Measurements from ENCODE around the gene OR6K3.

The OR6K3 gene

DNA sequence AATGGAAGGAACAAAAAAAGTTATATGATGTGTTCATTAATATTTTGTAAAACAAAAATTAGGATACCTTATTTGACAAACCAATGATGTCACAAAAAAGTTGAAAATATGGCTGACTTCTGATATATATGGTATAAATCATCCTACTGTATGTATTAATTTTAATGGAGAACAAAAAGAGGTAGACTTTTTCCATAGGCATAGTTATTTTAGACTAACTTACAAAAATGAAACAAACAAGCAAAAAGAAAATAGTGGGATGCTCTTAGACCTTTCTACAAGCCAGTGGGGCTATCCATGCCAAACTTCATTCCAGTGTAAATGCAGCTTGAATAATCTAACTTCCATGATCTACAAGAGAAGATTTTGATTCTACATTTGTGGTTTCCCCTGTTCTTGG lies 33.5 kb downstream of the OR6K3 start:
- DNase-seq (ENCODE audit: low read depth): no peak

DNA sequence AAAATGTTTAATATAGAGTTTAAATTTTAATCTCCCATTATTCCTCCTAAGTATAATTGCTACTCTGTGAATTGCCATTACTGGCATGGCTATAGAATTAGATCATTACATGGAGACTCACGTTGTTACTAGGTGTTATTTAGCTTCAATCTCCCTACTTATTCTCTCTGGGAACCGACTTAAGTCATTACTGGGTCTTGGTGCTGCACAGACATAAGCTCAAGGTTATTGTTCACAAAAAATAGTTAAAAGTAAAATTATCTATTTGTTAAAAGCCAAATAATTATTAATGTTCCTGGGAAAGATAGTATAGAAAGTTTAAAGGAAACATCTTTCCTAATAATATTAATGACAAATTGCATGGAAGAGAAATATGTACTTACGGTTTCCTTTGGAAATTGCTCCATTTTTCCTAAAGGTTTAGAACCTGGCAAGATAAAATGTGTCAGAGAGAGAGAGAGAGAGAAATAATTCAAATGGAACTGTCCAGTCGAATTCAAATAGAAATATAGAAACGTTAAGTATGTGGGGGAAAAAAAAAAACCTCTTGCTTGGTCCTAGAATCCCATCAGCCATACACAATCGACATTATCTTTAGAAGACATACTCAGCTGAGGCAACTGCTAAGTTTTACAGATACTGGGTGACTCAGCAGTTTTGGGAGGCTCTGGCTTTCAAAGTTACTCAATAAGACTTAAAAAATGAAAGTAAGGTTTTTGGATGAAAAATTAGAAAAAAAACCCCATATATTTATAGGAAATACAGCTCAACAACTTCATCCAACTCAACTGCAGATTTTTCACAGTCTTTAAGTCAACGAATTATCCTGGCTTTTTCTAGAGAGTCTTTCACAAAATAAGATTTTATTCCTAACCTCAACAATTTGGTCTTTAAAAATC lies 34.2 kb downstream of the OR6K3 start, which contains the start of gene SPTA1:
TSS of gene SPTA1 (minus strand) at position 605 of the 899 bp plus-strand sequence. CDS start at position 407, 198 bp downstream.
- DNase-seq (ENCODE audit: low read depth): no peak

DNA sequence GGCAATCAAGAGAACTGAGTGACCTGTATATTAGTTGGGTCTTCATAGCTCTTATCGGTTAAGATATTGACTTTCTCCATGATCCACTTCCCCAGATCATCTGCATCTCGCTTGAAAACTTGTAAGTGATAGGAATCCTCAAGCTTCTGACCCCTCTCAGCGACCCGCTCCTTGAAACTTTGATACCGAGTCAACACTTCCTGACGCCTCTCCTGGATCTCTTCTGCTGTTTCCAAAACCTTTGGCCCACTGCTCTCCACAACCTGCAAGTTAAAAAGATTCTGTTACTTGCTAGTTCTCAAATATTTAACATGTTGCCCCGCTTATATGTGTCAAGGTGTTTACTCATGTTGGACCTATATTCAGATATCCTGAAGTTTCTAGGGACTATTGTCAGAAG lies 35.4 kb downstream of the OR6K3 start:
- DNase-seq (ENCODE audit: low read depth): no peak

DNA sequence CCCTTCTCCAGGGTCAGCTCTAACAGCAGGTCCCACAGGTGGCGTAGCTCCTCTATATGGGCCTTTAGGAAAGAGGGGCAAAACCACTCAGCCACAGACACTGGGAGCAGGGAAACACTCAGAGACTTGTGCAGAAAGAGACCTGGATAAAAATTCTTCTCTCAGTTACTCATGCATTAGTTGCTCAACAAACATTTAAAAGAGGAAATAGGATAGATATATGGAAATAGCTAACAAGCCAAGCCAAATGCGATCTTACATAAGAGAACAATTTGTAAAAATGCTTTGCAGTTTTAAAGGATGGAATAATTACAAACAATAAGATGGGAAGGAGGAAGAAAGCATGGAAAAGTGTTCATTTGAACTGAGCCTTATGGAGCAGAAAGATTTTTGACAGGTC lies 38.9 kb downstream of the OR6K3 start:
- no peak for DNase-seq (ENCODE audit: low read depth)

DNA sequence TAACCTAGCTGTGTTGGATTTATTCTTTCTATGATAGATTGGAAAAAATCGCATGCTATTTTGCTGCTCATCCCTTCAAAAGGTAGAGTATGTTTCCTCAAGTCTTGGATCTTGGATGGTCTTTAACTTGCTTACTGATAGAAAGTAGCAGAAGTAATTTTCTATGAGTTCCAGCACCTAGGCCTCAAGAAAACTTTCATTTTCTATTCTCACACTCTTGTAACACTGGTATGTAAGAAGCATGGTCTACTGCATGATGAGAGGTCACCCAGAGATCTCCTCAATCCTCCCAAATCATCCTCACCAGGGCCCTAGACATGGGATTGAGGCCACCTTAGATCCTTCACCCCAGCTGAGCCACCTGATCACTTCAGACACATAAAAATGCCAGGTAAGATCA lies 41.2 kb downstream of the OR6K3 start:
- DNase-seq (ENCODE audit: low read depth): no peak

DNA sequence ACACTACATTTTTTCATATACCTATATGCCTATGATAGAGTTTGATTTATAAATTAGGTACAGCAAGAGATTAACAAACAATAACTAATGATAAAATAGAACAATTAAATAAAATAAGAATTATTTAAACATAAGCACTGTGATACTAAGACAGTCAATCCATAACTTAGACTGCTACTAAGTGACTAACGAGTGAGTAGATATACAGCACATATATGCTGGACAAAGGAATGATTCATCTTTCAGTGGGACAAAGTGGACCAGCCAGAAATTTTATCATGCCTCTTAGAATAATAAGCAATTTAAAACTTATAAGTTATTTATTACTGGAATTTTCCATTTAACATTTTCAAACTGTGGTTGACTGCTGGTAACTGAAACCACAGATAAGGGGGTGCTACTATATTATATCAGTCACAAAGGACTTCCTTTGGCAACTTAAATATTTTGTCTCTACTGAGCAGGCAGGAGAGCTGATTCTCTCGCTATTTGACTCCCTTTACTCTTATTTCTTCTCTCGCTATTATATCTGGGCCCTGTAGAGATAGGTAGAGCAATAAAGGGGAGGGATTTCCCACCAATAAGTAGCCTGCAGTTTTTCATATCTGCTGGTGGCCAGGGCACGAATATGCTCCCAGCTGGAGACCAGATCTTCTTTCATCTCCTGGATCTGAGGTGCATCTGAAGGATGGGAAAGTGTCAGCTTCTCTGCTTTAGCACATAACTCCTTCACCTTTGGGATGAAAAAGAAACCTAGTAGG lies 44.8 kb downstream of the OR6K3 start:
- DNase-seq (ENCODE audit: low read depth): no peak

DNA sequence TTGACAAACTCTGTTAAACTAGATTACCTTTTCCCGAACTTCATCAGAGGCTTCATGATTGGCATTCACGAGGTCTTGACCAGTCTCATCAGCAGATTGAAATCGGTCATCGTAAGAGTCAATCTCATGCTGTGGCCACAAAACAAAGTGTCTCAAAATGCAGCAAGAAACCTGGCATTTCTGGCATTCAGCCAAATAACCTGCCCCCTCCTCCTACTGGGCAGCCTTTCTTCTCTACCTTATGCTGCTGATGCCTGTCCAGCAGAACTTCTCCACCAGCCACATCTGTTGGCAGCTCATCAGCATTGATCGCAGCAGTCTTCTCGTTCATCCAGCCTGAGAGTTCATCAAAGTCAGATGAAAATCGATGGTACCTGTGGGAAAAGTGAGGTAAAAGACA lies 46.2 kb downstream of the OR6K3 start:
- DNase-seq (ENCODE audit: low read depth): no peak

Data from T-helper 22 cell (primary cell).